GM12872 (cell line): Measurements from ENCODE around the gene AGA.

ENCODE experiments used
- CTCF ChIP-seq: IDR thresholded peaks from 3 replicates; pipeline ENCODE4 v1.5.1; 2011; ENCODE audit warnings: low read depth, mild to moderate bottlenecking, low read length, moderate library complexity; ENCODE audit not compliant: insufficient read depth

Gene AGA

GRCh38 chr4:177447417-177448004 is 5.3 kb upstream of the AGA start:
- TF ChIP-seq CTCF: no peak

- TF ChIP-seq CTCF: no peak
Measured at GRCh38 chr4:177446586-177446985, 4.3 kb upstream of the AGA start.

- no peak for TF ChIP-seq CTCF
Measured at GRCh38 chr4:177444911-177445736, 2.9 kb upstream of the AGA start.

GRCh38 chr4:177441061-177441802 is 1.0 kb downstream of the AGA start:
- TF ChIP-seq CTCF: peak; percentile 41; the same call in 2 of the 3 replicates

- TF ChIP-seq CTCF: no peak
Measured at GRCh38 chr4:177436456-177436855, 5.8 kb downstream of the AGA start.

GRCh38 chr4:177434667-177435066 is 7.6 kb downstream of the AGA start:
- TF ChIP-seq CTCF: no peak

GRCh38 chr4:177427192-177427591 is 15.0 kb downstream of the AGA start:
- no peak for TF ChIP-seq CTCF
